Measurements from ENCODE around the gene ALKAL2. TPM values are rescaled to one million over a fixed set of nuclear protein-coding genes. Genes with fewer than 3 reads are reported as not detected.

Gene ALKAL2
- total and polyA plus RNA-seq, 10 of the 15 experiments (the other 5 are each of a cell fraction or from before 2014, with no cell fraction given): 0.11 to 0.29 (median 0.11) TPM; not detected in 7

- Histone ChIP-seq H3K9ac (ENCODE audit: control insufficient read depth, insufficient read depth, low read length) (peak within 1 kb of the TSS; percentile 92), H4K20me1 (ENCODE audit: control insufficient read depth, insufficient read depth) (no peaks in the 10 kb centered on the region; the same call in 1 of the 2 replicates), H3K4me3 (peak within 1 kb of the TSS; percentile 99), H3K79me2 (ENCODE audit: control insufficient read depth, insufficient read depth, low read length) (peaks cover 51% of the 10 kb centered on the region), H3K36me3 (ENCODE audit: control insufficient read depth in 2 of 2, insufficient read depth in 2 of 2, low read length in 1 of 2) (0 out of 4 replicates have a peak, but pooled peaks cover 0 to 2% of the 10 kb centered on the region in 2 experiments), H2AFZ (ENCODE audit: control insufficient read depth, low read depth, low read length) (peak within 1 kb of the TSS; percentile 97), H3K4me2 (ENCODE audit: control insufficient read depth, insufficient read depth) (peak within 1 kb of the TSS; percentile 83), H3K9me3 (replicated peaks; ENCODE audit: control insufficient read depth, insufficient read depth, low read length) (no peaks in the 10 kb centered on the region), H3K27ac (ENCODE audit: control insufficient read depth, insufficient read depth) (peak within 1 kb of the TSS; percentile 83), H3K27me3 (replicated peaks in 1 of 2; ENCODE audit: control insufficient read depth in 2 of 2, insufficient read depth in 2 of 2, low read length in 1 of 2) (no peaks in the 10 kb centered on the region), H3K4me1 (ENCODE audit: control insufficient read depth, insufficient read depth, low read length) (no peaks in the 10 kb centered on the region; the same call in 1 of the 2 replicates)
- RAD21 ChIA-PET (ENCODE audit: unreplicated experiment): no interaction called here
- in situ Hi-C loops (cut with MboI) (loop anchor here (5.0 kb wide), 1 partner anchor 413 kb away; the partner anchor contains the start of gene TMEM18), intact Hi-C loops (cut with micrococcal nuclease; ENCODE audit: unreplicated experiment) (no loop called here)
- FAIRE-seq: peak; percentile 98
- ATAC-seq: peak; percentile 93
- CTCF ChIA-PET: interaction anchor here (0.6 to 1.2 kb wide), 2 partner anchors 9 to 19 kb away, joined by 3 to 4 read pairs; no protein-coding TSS in a partner anchor
- SMC1A ChIA-PET (ENCODE audit: uncharacterized antibody, unreplicated experiment): no interaction called here
- BruUV-seq (replicated peaks): TSS peak; percentile 56
- DNase-seq (ENCODE audit: low read depth, low spot score): peak; percentile 80
- POLR2A ChIA-PET: interaction anchor here (1.4 kb wide), 1 partner anchor 8 kb away, joined by 3 read pairs; no protein-coding TSS in a partner anchor
- WGBS (ENCODE audit: insufficient coverage, insufficient replicate concordance, low lambda C conversion rate, missing lambda C conversion rate): under 1% methylated on average over 57 of the region's 73 CpGs
- TF ChIP-seq BACH1 (IDR thresholded peaks at IDR 0.05; ENCODE audit: borderline replicate concordance) (peak; percentile 65; the same call in 1 of the 2 replicates), NKRF (conservative IDR thresholded peaks at IDR 0.05) (peak; percentile 71; the same call in 1 of the 2 replicates), TCF3 (IDR thresholded peaks at IDR 0.05; ENCODE audit: borderline replicate concordance, insufficient read depth, low read depth, low read length) (no peak), POLR2A (IDR thresholded peaks at IDR 0.05; ENCODE audit: low read depth, low read length) (peak; percentile 94), ZNF687 (IDR thresholded peaks at IDR 0.05) (peak; percentile 89), BHLHE40 (IDR thresholded peaks at IDR 0.05; ENCODE audit: borderline replicate concordance in 1 of 2, low read depth in 2 of 2, low read length in 1 of 2) (peak; percentile 22 to 78; a peak in 3 of 4 replicates), CREB1 (IDR thresholded peaks at IDR 0.05; ENCODE audit: low read depth) (peak; percentile 69; the same call in 1 of the 2 replicates), NBN (IDR thresholded peaks at IDR 0.05) (peak; percentile 84), HCFC1 (IDR thresholded peaks at IDR 0.05; ENCODE audit: low read length) (peak; percentile 41), FOXK2 (IDR thresholded peaks at IDR 0.05) (peak; percentile 19; the same call in 1 of the 2 replicates), IRF4 (IDR thresholded peaks at IDR 0.05; ENCODE audit: low read depth, low read length) (0 out of 2 replicates have a peak, but pooled peaks have one; percentile 8), YY1 (IDR thresholded peaks at IDR 0.05; ENCODE audit: low read depth, low read length) (peak; percentile 97), NR2F1 (conservative IDR thresholded peaks at IDR 0.05) (0 out of 2 replicates have a peak, but pooled peaks have one; percentile 29), GATAD2B (conservative IDR thresholded peaks at IDR 0.05; ENCODE audit: low read depth) (peak; percentile 51; the same call in 1 of the 2 replicates), FOXM1 (IDR thresholded peaks at IDR 0.05; ENCODE audit: low read depth, low read length) (no peak), MXI1 (IDR thresholded peaks at IDR 0.05; ENCODE audit: low read depth, low read length) (peak; percentile 69)
These were observed 23.1 kb downstream of the ALKAL2 start, which contains the start of gene ACP1 for GRCh38 chr2:264493-265468. ACP1 (plus strand) TSS chr2:264947; CDS start chr2:264965, 18 bp downstream.

All from GM12878 (cell line).